K562 (cell line): ENCODE measurements around the gene PTP4A1. TPM values are rescaled to one million over a fixed set of nuclear protein-coding genes. Genes with fewer than 3 reads are reported as not detected.

ENCODE experiments used
- ATAC-seq: fragments of 200-7000 bp; cut with Tn5 transposase; 3 replicates; pipeline ENCODE4 v1.9.1; 2020; ENCODE audit warnings: moderate library complexity
- BruUV-seq: library from RNA; stranded (reverse); fragments of 400-500 nt; replicated peaks from 2 replicates; lab custom pipeline; 2021; lab: Mats Ljungman, UMichigan
- CTCF ChIA-PET: fragments of 300-600 bp; formaldehyde crosslinking; extraction: SDS; loops from one replicate; lab custom pipeline; 2021; ENCODE audit warnings: low intra/inter-chr PET ratio; lab: Yijun Ruan, JAX
- POLR2A ChIA-PET: fragments of 300-600, 350-650 bp; sonication (Branson Sonifier 250); formaldehyde crosslinking; extraction: SDS; loops from one replicate; lab custom pipeline; 2021; ENCODE audit warnings: antibody characterized with exemption, inconsistent platforms; lab: Yijun Ruan, JAX
- DNase-seq, 4 experiments: peaks; one replicate each; pipeline versions ENCODE4 v3.0.0 to v3.0.0-alpha.2; 2011 to 2018; ENCODE audit warnings: low spot score in 3 of 4, mixed read lengths in 3 of 4; ENCODE audit errors: extremely low read depth in 1 of 4
- FAIRE-seq: peaks from 2 replicates; lab custom pipeline; 2011; peaks lifted over from hg19 to GRCh38; lab: Jason Lieb, UNC
- H2AFZ ChIP-seq: 2 replicates; pipeline ENCODE4 v1.6.0; 2011; ENCODE audit warnings: low read depth, low read length, control low read depth, inconsistent platforms
- H3K27ac ChIP-seq: fragments of 200-600 bp; 3 replicates; pipeline ENCODE4 v1.8.0; 2011; ENCODE audit warnings: low read depth, mild to moderate bottlenecking, control low read depth, inconsistent platforms, low read length, moderate library complexity, mixed read lengths; ENCODE audit errors: extremely low read depth
- H3K27me3 ChIP-seq, 2 experiments: fragments of 300-600 bp in 1 of 2; 2 replicates in 1 of 2; 3 replicates in 1 of 2; pipeline versions ENCODE4 v1.6.0 to v1.8.0; 2011; ENCODE audit warnings: inconsistent platforms in 2 of 2, low read length in 2 of 2, mild to moderate bottlenecking in 1 of 2, mixed read lengths in 1 of 2, moderate library complexity in 1 of 2; ENCODE audit not compliant: control insufficient read depth in 2 of 2, insufficient read depth in 2 of 2
- H3K36me3 ChIP-seq: fragments of 300-600 bp; 3 replicates; pipeline ENCODE4 v1.8.0; 2011; ENCODE audit warnings: mild to moderate bottlenecking, low read length, inconsistent platforms; ENCODE audit not compliant: control insufficient read depth, insufficient read depth
- H3K4me1 ChIP-seq, 2 experiments: fragments of 200-600 bp in 1 of 2; replicated peaks in 1 of 2; 2 replicates in 1 of 2; 3 replicates in 1 of 2; pipeline versions ENCODE4 v1.5.1 to v1.8.0; 2011; ENCODE audit warnings: inconsistent platforms in 2 of 2, low read length in 2 of 2, mild to moderate bottlenecking in 1 of 2, mixed read lengths in 1 of 2, moderate library complexity in 1 of 2; ENCODE audit not compliant: control insufficient read depth in 2 of 2, insufficient read depth in 2 of 2
- H3K4me2 ChIP-seq: 2 replicates; pipeline ENCODE4 v1.6.1; 2011; ENCODE audit warnings: low read length, control low read depth, inconsistent platforms, mixed read lengths; ENCODE audit not compliant: insufficient read depth
- H3K4me3 ChIP-seq: fragments of 200-600 bp; sonication (generic), shearing (Covaris generic); 2 replicates; pipeline ENCODE4 v1.5.1; 2016; ENCODE audit warnings: control low read depth, inconsistent platforms
- H3K79me2 ChIP-seq: fragments of 200-600 bp; 3 replicates; pipeline ENCODE4 v1.8.0; 2011; ENCODE audit warnings: low read length, inconsistent platforms; ENCODE audit not compliant: control insufficient read depth, insufficient read depth
- H3K9ac ChIP-seq, 2 experiments: 2 replicates each; pipeline versions ENCODE4 v1.6.0 to v1.6.1; 2011; ENCODE audit warnings: low read depth in 2 of 2, low read length in 2 of 2, control low read depth in 1 of 2, inconsistent platforms in 1 of 2, mild to moderate bottlenecking in 1 of 2, mixed read lengths in 1 of 2; ENCODE audit not compliant: insufficient read depth in 1 of 2
- H3K9me1 ChIP-seq: one replicate; pipeline ENCODE4 v1.6.0; 2011; ENCODE audit warnings: inconsistent platforms, mild to moderate bottlenecking, low read length, moderate library complexity; ENCODE audit not compliant: control insufficient read depth, insufficient read depth
- H3K9me3 ChIP-seq: replicated peaks from 2 replicates; pipeline ENCODE4 v1.5.1; 2011; ENCODE audit warnings: low read depth, low read length, inconsistent platforms; ENCODE audit not compliant: control insufficient read depth, insufficient read depth
- H4K20me1 ChIP-seq: replicated peaks from 2 replicates; pipeline ENCODE4 v1.6.1; 2011; ENCODE audit warnings: low read length, inconsistent platforms, mixed read lengths; ENCODE audit not compliant: control insufficient read depth, insufficient read depth
- ATF3 ChIP-seq, 2 experiments: fragments of 450-650 bp in 1 of 2; sonication (generic) in 1 of 2; formaldehyde crosslinking in 1 of 2; IDR thresholded peaks in 1 of 2; conservative IDR thresholded peaks in 1 of 2; 2 replicates each; pipeline versions ENCODE4 v1.6.1 to v1.8.1; 2016 to 2023; ENCODE audit warnings: mild to moderate bottlenecking in 2 of 2, moderate library complexity in 2 of 2, inconsistent platforms in 1 of 2, missing genetic modification reagents in 1 of 2
- HDAC3 ChIP-seq: fragments of 450-650 bp; IDR thresholded peaks from 2 replicates; pipeline ENCODE4 v1.6.1; 2018; ENCODE audit warnings: borderline replicate concordance, mild to moderate bottlenecking, moderate library complexity; ENCODE audit not compliant: partially characterized antibody
- HMG20B ChIP-seq: fragments of 250-450 bp; sonication (Bioruptor Pico); IDR thresholded peaks from 2 replicates; pipeline ENCODE4 v1.5.0; 2021; ENCODE audit warnings: mild to moderate bottlenecking
- XRCC3 ChIP-seq: fragments of 450-650 bp; IDR thresholded peaks from 2 replicates; pipeline ENCODE4 v1.6.1; 2017; ENCODE audit warnings: mild to moderate bottlenecking, moderate library complexity
- ZBED1 ChIP-seq: IDR thresholded peaks from 2 replicates; pipeline ENCODE4 v1.6.1; 2014
- WGBS: fragments of 100-300 bp; shearing (Covaris generic); methylation state at CpG from one replicate; pipeline ENCODE4 v1.1.6; 2016; ENCODE audit warnings: low coverage, mixed read lengths; ENCODE audit not compliant: insufficient coverage; ENCODE audit errors: missing lambda C conversion rate; 5-methylcytosine and 5-hydroxymethylcytosine counted together
- in situ Hi-C: fragments of 300-500 bp; cut with MboI; formaldehyde crosslinking; loops from 4 replicates; pipeline ENCODE4 v1.15.0; 2018; ENCODE audit warnings: inconsistent platforms, mixed read lengths
- intact Hi-C: fragments of 100-400 bp; cut with micrococcal nuclease; formaldehyde crosslinking; loops from 2 replicates; pipeline ENCODE4 v1.14.2; 2022
- polyA plus RNA-seq, 8 experiments: library from polyadenylated mRNA; depleted of rRNA in 4 of 8; stranded (reverse) in 5 of 8; unstranded in 3 of 8; fragments of >200 nt; fragmentation: Nextera tagmentation in 2 of 8; fragmentation: Illumina TruSeq in 1 of 8; extraction: Ambion mirVana in 2 of 8; extraction: Trizol in 1 of 8; gene quantifications; 2 replicates each; pipeline versions ENCODE4 v1.2.1 to v1.2.3, GENCODE V29; 2011 to 2014; ENCODE audit warnings: inconsistent platforms in 1 of 8, missing spikeins in 1 of 8
- total RNA-seq, 7 experiments: library from RNA; depleted of rRNA in 6 of 7; stranded (reverse); fragments of >200 nt in 6 of 7; fragmentation: Illumina TruSeq in 2 of 7; extraction: Trizol in 2 of 7; gene quantifications; 2 replicates each; pipeline versions ENCODE4 v1.2.1 to v1.2.3, GENCODE V29; 2011 to 2021; ENCODE audit warnings: low replicate concordance in 1 of 7
- TF ChIP-seq, protein P1 (sequence below): fragments of 250-450 bp; sonication (Bioruptor Pico); IDR thresholded peaks from 2 replicates; pipeline ENCODE4 v1.5.0; 2022; ENCODE audit warnings: mild to moderate bottlenecking

Gene PTP4A1
- total and polyA plus RNA-seq, 9 of the 15 experiments (the other 6 are each of a cell fraction or from before 2014, with no cell fraction given): 3.7 to 67.5 (median 13.1) TPM

DNA sequence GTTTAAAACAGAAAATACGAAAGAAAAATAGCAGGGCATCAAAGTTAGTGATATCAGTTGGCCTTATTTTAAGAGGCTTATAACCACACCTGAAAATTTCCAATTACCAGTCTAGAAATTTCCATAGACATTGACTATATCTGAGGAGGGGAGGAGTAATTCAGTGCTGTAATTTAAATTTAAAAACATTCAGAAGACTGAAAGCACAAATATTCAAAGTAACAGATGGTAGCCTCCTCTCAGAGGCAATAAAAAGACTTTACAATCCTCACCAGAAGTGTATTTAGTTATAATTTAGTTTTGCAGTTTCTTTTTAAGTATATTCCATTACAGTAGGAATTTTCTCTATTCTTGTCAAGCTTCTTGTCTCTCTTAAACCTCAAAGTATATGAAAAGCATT lies 18.4 kb upstream of the PTP4A1 start (continued):
- no peak for TF ChIP-seq ATF3 (IDR thresholded peaks at IDR 0.05)
- no peak for TF ChIP-seq ATF3 (CRISPR knock-in tag; conservative IDR thresholded peaks at IDR 0.05)
- TF ChIP-seq ZBED1: no peak
- TF ChIP-seq HMG20B (CRISPR knock-in tag): no peak
- no peak for TF ChIP-seq XRCC3
- no peak for TF ChIP-seq HDAC3
- TF ChIP-seq, protein P1, sequence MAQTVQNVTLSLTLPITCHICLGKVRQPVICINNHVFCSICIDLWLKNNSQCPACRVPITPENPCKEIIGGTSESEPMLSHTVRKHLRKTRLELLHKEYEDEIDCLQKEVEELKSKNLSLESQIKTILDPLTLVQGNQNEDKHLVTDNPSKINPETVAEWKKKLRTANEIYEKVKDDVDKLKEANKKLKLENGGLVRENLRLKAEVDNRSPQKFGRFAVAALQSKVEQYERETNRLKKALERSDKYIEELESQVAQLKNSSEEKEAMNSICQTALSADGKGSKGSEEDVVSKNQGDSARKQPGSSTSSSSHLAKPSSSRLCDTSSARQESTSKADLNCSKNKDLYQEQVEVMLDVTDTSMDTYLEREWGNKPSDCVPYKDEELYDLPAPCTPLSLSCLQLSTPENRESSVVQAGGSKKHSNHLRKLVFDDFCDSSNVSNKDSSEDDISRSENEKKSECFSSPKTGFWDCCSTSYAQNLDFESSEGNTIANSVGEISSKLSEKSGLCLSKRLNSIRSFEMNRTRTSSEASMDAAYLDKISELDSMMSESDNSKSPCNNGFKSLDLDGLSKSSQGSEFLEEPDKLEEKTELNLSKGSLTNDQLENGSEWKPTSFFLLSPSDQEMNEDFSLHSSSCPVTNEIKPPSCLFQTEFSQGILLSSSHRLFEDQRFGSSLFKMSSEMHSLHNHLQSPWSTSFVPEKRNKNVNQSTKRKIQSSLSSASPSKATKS: no peak

DNA sequence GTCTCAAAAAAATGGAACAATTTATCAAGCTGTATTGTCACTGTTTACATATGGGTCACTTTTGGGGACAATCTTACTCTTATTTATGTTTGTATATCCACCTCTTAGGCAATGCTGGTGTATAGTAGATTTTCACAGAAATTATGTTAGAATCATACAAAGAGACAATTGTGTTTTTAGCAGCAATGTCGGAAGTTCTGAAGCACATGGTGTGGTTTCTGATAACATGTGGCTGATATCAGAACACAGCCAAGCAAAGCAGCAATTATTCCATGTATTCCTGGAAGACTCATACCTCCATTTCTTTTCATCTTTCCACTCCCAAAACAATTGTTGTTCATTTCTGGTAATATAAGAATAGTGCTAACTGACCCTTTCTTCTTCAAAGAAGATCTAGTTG lies 17.5 kb upstream of the PTP4A1 start:
- 0% methylated on average over 1 of the region's 1 CpG for WGBS
- Histone ChIP-seq H3K36me3 (no peaks in the 10 kb centered on the region), H3K9me3 (no peaks in the 10 kb centered on the region), H3K27ac (no peak overlapping the region), H3K9ac (no peak overlapping the region), H4K20me1 (no peaks in the 10 kb centered on the region), H3K79me2 (no peaks in the 10 kb centered on the region), H3K9me1 (no peaks in the 10 kb centered on the region), H3K4me1 (no peaks in the 10 kb centered on the region), H3K27me3 (peaks cover 0 to 2% of the 10 kb centered on the region in 2 experiments; a peak in 1 of 5 replicates), H3K4me3 (no peak overlapping the region), H3K4me2 (no peak overlapping the region), H2AFZ (no peak overlapping the region)
- in situ Hi-C loops (no loop called here), intact Hi-C loops (no loop called here)
- CTCF ChIA-PET: no interaction called here
- no TSS peak for BruUV-seq
- ATAC-seq (no peak), DNase-seq (no peak), FAIRE-seq (no peak)
- POLR2A ChIA-PET: interaction anchor here (0.7 kb wide), 1 partner anchor 10 kb away, joined by 3 read pairs; no protein-coding TSS in a partner anchor
